CD4-positive, alpha-beta T cell treated with Interleukin-1 beta for 1 hour (primary cell): ENCODE data around the gene NOM1.
A peak's percentile ranks its signal among the peaks of the same experiment; 100 is the strongest.
"Not testable (repeated sequence)": the region's sequence is repeated elsewhere in the genome, so short reads cannot be mapped to it uniquely, and the experiment has no call there.

ENCODE experiments used
- DNase-seq, 2 donors: peaks; one replicate each; pipeline ENCODE4 v3.0.0-alpha.2; 2020 to 2022

The NOM1 gene

GRCh38 chr7:156949541-156950380, at the start of gene NOM1:
NOM1 (plus strand) TSS chr7:156949712; CDS start chr7:156949738, 26 bp downstream.
- DNase-seq: peak; percentile 90 to 92

- DNase-seq: not testable (repeated sequence)
These were observed 49.4 kb upstream of the NOM1 start for GRCh38 chr7:156900093-156900492.

GRCh38 chr7:156903232-156903909, 46.1 kb upstream of the NOM1 start:
- DNase-seq: peak; percentile 19 to 45

- no peak for DNase-seq
These were observed 43.3 kb upstream of the NOM1 start for GRCh38 chr7:156906200-156906649.

- no peak for DNase-seq
These were observed 41.9 kb upstream of the NOM1 start for GRCh38 chr7:156907656-156908055.

GRCh38 chr7:156909574-156910252, 39.8 kb upstream of the NOM1 start:
- not testable (repeated sequence) for DNase-seq

- no peak for DNase-seq
These were observed 30.9 kb upstream of the NOM1 start for GRCh38 chr7:156918635-156919034.

- no peak for DNase-seq
These were observed 30.3 kb upstream of the NOM1 start for GRCh38 chr7:156919132-156919713.

GRCh38 chr7:156920076-156920475, 29.4 kb upstream of the NOM1 start:
- no peak for DNase-seq

GRCh38 chr7:156920487-156921373, 28.8 kb upstream of the NOM1 start:
- DNase-seq: not testable (repeated sequence)

GRCh38 chr7:156922304-156922703, 27.2 kb upstream of the NOM1 start:
- not testable (repeated sequence) for DNase-seq

GRCh38 chr7:156925821-156926220, 23.7 kb upstream of the NOM1 start:
- not testable (repeated sequence) for DNase-seq

- no peak for DNase-seq
These were observed 21.7 kb upstream of the NOM1 start for GRCh38 chr7:156927571-156928405.

- DNase-seq: no peak
These were observed 21.1 kb upstream of the NOM1 start for GRCh38 chr7:156928406-156928747.

- peak; percentile 22 to 27 for DNase-seq
These were observed 19.5 kb upstream of the NOM1 start for GRCh38 chr7:156929789-156930539.

GRCh38 chr7:156932006-156932405, 17.5 kb upstream of the NOM1 start:
- no peak for DNase-seq

GRCh38 chr7:156935250-156935649, 14.3 kb upstream of the NOM1 start:
- DNase-seq: no peak

GRCh38 chr7:156936766-156937165, 12.7 kb upstream of the NOM1 start:
- not testable (repeated sequence) for DNase-seq

GRCh38 chr7:156940421-156941122, 8.9 kb upstream of the NOM1 start:
- DNase-seq: no peak
